Progenitor cell of endocrine pancreas (in vitro differentiated cells): ENCODE measurements around the gene PBX2. TPM values are rescaled to one million over a fixed set of nuclear protein-coding genes. Genes with fewer than 3 reads are reported as not detected.
"Not testable (repeated sequence)": the region's sequence is repeated elsewhere in the genome, so short reads cannot be mapped to it uniquely, and the experiment has no call there.

Source experiments
- DNase-seq: peaks from one replicate; pipeline ENCODE4 v3.0.0; 2021; ENCODE audit warnings: low spot score; ENCODE audit not compliant: unreplicated experiment
- H3K27ac Mint-ChIP-seq: 2 replicates; pipeline ENCODE4 v1.8.0; 2021; ENCODE audit warnings: mild to moderate bottlenecking, moderate library complexity, mixed read lengths
- H3K27me3 Mint-ChIP-seq: 2 replicates; pipeline ENCODE4 v1.8.0; 2021; ENCODE audit warnings: mixed read lengths
- H3K36me3 Mint-ChIP-seq: 2 replicates; pipeline ENCODE4 v1.8.0; 2022; ENCODE audit warnings: mixed read lengths; ENCODE audit not compliant: insufficient read depth
- H3K4me1 Mint-ChIP-seq: 2 replicates; pipeline ENCODE4 v1.8.0; 2021; ENCODE audit warnings: low read depth, mixed read lengths
- H3K4me3 Mint-ChIP-seq: 2 replicates; pipeline ENCODE4 v1.8.0; 2021; ENCODE audit warnings: low read depth, mild to moderate bottlenecking, moderate library complexity, mixed read lengths
- H3K9me3 Mint-ChIP-seq: 2 replicates; pipeline ENCODE4 v1.8.0; 2021; ENCODE audit warnings: low read depth, mixed read lengths
- total RNA-seq: library from RNA; stranded (reverse); gene quantifications from 2 replicates; pipeline ENCODE4 v1.2.1, GENCODE V29; 2021
- TF ChIP-seq, protein P1 (sequence below): fragments of 200-600 bp; sonication (generic); IDR thresholded peaks from one replicate; pipeline ENCODE4 v1.5.0; 2021; ENCODE audit warnings: antibody characterized with exemption, mild to moderate bottlenecking; ENCODE audit not compliant: unreplicated experiment

PBX2 gene
- total RNA-seq, 1 donor from 2014 or later: 261 TPM

DNA sequence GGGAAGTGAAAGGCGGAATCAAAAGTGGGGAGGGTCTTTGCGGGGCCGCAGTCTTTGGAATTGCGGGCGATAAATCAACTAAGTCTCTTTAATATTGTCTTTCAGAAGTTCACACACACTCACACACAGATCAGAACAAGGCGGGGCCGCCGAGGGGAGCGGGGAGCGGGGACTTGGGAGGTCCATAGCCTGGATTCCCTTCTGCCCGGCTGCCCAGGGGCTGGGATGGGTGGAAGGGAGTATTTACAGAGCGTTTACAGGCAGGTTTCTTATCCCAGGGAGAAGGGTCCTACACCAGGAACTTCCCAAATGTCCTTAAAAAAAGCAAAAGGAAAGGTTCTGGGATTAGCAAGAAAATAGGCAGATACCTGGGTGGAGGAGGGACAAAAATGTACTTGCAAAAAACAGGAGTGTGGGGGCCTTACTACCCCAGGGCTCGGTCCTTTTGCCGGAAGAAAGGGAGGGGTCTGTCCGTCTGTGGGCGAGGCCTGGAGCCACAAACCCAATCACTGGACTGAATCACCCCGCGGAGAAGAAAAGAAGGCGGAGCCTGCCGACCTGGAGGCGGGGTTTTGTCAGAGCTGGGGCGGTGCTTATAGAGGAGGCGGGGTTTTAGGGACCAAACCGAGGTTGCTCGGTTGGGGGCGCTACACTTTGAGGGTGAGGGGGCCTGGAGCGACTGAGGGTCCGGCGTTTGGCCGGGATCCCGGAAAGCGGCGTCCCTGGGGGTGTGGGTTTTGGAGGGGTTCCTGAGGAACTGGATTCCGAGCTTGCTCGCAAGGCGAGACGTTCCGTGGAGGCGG lies 41.5 kb downstream of the PBX2 start:
- Mint-ChIP-seq H3K4me1 (peaks cover 21% of the 10 kb centered on the region), H3K36me3 (peaks cover 4% of the 10 kb centered on the region), H3K27me3 (peaks cover 13% of the 10 kb centered on the region), H3K9me3 (no peaks in the 10 kb centered on the region), H3K4me3 (no peak overlapping the region), H3K27ac (no peak overlapping the region)
- TF ChIP-seq, protein P1, sequence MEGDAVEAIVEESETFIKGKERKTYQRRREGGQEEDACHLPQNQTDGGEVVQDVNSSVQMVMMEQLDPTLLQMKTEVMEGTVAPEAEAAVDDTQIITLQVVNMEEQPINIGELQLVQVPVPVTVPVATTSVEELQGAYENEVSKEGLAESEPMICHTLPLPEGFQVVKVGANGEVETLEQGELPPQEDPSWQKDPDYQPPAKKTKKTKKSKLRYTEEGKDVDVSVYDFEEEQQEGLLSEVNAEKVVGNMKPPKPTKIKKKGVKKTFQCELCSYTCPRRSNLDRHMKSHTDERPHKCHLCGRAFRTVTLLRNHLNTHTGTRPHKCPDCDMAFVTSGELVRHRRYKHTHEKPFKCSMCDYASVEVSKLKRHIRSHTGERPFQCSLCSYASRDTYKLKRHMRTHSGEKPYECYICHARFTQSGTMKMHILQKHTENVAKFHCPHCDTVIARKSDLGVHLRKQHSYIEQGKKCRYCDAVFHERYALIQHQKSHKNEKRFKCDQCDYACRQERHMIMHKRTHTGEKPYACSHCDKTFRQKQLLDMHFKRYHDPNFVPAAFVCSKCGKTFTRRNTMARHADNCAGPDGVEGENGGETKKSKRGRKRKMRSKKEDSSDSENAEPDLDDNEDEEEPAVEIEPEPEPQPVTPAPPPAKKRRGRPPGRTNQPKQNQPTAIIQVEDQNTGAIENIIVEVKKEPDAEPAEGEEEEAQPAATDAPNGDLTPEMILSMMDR: no peak
- no peak for DNase-seq

DNA sequence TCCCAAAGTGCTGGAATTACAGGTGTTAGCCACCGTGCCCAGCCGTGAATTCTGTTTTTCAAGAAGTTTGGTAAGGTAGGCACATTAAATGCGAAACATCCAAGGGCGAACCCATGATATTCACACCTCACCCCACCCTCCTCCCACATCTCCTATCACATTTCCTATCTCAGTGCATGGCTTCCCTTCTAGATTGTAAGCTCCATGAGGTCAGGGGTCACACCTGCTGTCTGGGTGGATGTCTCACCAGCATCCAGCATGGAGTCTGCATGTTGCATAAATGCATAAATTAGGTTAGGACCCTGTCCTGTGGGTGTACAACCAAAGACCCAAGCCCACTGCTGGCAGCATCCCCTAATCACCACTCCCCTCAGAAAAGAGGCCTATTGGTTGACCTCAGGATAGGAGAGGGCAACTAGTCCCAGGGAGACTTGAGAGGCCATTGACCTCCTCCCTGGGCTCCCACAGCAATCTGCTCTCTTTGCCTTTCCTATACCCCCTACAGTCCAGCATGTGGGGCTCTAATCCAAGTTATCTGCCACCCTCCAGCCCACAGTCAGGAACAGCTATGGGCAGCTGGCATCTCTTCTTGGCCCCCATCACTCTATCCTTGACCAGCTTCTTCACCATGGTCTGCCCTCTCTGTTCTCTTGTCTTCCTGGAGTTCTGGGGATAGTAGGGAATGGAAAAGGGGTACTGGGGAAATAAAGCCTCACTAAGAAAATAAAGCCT lies 42.4 kb downstream of the PBX2 start:
- no peak for DNase-seq
- peaks cover 13% of the 10 kb centered on the region for H3K27me3 Mint-ChIP-seq
- H3K27ac Mint-ChIP-seq: no peak overlapping the region

DNA sequence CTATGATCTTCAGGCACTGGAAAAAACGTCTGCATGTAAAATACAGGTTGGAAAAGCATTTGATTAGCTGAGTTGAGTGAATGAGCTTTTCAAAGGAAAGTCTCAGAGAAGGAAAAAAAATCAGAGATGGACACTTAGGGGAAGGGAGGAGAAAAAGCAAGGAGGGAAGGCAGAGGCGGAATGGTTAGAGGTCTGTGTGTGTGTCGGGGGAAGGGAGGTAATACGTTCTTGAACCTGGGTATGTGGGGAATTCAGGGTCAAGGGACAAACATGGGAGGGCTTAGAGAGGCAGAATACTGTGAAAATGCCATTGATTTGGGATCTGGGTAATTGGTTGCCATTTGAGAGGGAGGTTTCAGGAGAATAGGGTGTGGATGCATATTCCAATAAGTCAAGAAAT lies 43.3 kb downstream of the PBX2 start:
- no peak for DNase-seq
- TF ChIP-seq, protein P1: no peak
- peaks cover 4% of the 10 kb centered on the region for H3K36me3 Mint-ChIP-seq
- H3K27me3 Mint-ChIP-seq: peaks cover 13% of the 10 kb centered on the region
- H3K27ac Mint-ChIP-seq: peak overlapping the region; percentile 7
- no peak overlapping the region for H3K4me3 Mint-ChIP-seq
- peaks cover 12% of the 10 kb centered on the region for H3K4me1 Mint-ChIP-seq
- no peaks in the 10 kb centered on the region for H3K9me3 Mint-ChIP-seq

More for the DNA sequence above, 42.4 kb downstream of the PBX2 start:
- TF ChIP-seq, protein P1: no peak
- H3K9me3 Mint-ChIP-seq: no peaks in the 10 kb centered on the region
- peaks cover 14% of the 10 kb centered on the region for H3K4me1 Mint-ChIP-seq
- H3K36me3 Mint-ChIP-seq: peaks cover 4% of the 10 kb centered on the region
- H3K4me3 Mint-ChIP-seq: no peak overlapping the region

DNA sequence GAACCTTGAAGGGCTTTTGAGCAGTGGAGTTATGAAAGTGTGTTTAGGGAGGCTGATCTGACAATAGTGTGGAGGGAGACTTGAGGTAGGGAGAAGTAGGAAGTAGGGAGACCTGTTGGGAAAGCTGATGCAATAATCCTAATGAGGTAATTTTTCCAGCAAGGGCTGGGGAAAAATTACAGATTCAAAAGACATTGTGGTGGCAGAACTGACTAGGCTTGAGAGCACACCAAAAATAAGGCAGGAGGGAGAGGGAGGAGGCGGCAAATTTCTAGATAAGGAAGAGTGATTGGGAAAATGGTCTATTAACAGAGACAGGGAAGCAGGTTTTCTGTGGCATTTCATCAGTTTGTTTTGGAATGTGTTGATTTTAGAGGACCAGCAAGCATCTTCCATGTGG lies 43.7 kb downstream of the PBX2 start:
- TF ChIP-seq, protein P1: no peak
- H3K9me3 Mint-ChIP-seq: no peaks in the 10 kb centered on the region
- peak overlapping the region; percentile 7 for H3K27ac Mint-ChIP-seq
- peaks cover 12% of the 10 kb centered on the region for H3K4me1 Mint-ChIP-seq
- peaks cover 12% of the 10 kb centered on the region for H3K27me3 Mint-ChIP-seq
- peaks cover 4% of the 10 kb centered on the region for H3K36me3 Mint-ChIP-seq
- H3K4me3 Mint-ChIP-seq: no peak overlapping the region
- DNase-seq: no peak

DNA sequence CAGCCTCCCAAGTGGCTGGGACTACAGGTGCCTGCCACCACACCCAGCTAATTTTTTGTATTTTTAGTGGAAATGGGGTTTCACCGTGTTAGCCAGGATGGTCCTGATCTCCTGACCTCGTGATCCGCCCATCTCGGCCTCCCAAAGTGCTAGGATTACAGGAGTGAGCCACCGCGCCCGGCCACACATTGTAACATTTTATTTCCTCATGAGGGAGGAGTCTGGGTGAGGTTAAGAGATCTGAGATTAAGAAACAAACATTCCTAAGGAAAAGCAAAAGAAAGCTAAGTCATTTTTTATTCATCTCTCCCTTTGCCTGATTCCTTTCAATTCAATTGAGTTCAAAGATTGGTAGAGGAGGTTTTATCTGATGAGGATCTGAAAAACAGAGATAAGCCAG lies 45.8 kb downstream of the PBX2 start:
- H3K4me1 Mint-ChIP-seq: peaks cover 17% of the 10 kb centered on the region
- H3K27ac Mint-ChIP-seq, H3K36me3 Mint-ChIP-seq, DNase-seq, H3K9me3 Mint-ChIP-seq, H3K27me3 Mint-ChIP-seq, H3K4me3 Mint-ChIP-seq: not testable (repeated sequence)
